HG03558 (cell line): ENCODE data around the gene ALOX5AP.
"Not testable (repeated sequence)": the region's sequence is repeated elsewhere in the genome, so short reads cannot be mapped to it uniquely, and the experiment has no call there.

Experiments used
- ATAC-seq: cut with Tn5 transposase; IDR thresholded peaks from one replicate; pipeline ENCODE4 v1.9.1; 2021; ENCODE audit warnings: moderate number of reproducible peaks; ENCODE audit not compliant: unreplicated experiment; ENCODE audit errors: extremely low read depth

ALOX5AP gene

DNA sequence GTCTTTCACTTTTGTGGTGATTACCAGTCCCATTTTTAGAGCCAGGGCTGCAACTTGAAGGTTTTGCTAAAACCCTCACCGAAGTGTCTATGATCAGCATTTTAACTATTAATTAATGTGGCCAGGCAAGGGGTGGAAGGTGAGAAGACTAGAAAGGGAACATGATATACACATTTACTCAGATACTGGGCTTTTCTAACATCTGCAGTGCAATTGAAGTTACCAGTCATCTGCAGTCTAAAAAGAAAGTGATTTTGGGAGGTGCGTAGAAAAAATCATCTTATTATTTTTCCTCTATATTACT is 481 bp downstream of the ALOX5AP start:
- ATAC-seq, result no peak

DNA sequence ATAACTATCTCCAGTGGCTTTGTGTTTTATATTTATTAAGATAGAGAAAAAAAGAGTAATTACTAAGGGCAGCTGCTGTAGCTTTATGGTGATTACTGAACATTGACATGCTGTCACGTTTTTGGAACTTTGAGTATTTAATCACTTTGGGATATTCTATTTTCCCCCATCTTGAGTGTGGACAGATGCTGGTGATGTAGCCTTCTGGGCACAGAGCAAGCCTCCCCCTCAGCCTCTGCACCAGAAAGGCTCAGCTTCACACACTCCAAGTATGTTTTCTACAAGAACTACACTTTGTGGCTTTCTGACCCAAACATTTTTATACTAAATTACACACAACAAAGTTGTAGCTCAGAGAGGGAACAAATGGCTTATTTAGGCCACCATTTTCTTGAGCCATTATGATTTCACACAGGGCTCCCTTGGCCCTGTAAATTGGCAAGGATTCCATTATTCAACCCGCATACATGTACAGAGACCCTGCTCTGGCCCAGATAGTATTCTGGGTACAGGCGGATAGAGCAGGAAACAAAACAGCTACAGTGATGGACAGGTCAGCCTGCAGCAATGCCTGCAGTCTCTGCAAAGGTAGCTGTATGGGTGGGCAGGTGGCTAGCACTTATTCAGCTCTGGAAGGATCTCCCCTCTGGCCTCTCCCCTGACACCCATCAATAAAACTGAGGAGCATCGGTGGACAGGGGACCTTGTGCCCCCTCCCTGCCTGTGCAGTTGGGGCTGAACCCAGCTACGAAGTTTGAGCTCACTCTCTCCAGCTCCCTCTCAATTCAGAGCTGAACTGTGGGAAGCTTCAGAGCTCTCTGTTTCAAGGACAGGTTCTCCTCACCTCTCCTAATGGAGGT is 1.3 kb downstream of the ALOX5AP start:
- ATAC-seq, result no peak

DNA sequence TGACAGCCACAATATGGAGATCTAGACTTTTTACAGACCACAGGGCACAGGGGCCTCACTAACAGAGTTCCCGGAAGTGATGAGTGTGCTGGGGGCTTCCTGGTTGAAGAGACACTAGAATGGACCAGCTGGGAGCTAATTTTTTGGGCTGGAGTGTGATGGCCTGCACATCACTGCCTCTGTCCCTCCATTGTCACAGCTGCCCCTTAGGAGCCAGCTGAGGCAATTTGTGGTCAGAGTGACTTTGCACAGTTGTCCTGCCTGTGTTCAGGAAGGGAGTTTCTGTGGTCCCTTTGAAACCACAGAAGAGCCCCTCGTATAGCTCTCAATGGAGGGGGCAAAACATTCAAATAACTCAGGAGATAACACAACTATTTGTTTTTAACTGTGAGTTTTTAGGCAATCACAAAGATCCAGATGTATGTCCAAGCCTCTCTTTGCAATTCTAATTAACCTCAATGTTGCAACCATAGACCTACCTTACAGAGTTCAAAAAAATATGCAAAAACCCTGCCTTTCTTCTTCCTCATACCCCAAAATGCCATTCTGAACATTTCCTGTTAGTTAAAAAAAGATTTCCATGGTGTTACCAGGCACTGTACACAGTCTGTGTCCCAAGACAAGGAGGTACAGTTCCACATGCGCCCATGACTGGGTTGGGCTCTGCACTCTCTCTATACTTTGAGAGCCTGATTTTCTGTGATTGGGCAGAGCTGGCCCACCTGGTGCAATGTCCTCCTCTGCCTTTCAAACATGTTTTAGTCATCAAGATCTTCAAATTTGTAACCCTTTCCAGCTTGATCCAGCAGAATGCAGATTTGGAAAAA is 2.4 kb downstream of the ALOX5AP start:
- ATAC-seq, result no peak

DNA sequence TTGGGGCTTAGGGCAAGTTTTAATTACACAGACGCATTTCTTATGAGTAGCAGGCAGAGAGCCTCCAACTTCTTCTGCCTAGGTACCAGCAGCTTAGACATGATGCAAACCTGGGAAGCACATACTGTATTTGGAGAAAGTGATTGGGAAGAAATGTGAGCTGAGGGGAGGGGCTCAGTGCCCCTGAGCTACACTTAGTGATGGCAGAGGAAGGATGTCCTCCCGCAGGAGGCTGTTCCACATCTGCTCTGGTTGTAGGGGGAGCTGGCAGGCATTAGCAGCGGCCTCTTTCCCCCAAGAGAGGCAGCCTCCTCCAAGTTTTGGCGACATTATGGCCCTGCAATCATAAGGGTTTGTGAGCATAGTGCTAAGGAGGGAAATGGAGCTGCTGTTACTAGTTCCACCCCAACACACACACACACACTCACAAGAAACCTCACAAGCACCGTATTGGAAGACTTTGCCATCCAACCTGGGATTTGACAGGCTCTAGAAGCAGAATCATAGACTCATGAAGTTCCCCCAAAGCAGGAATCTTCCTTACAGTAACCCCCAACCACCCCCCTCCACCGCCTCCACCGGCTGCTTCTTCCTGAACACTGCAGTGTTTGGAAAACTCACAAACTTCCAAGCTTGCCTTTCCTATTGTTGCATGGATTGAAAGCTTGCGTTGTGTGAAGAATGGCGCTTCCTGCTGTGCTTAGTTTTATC is 3.3 kb downstream of the ALOX5AP start:
- no peak for ATAC-seq

DNA sequence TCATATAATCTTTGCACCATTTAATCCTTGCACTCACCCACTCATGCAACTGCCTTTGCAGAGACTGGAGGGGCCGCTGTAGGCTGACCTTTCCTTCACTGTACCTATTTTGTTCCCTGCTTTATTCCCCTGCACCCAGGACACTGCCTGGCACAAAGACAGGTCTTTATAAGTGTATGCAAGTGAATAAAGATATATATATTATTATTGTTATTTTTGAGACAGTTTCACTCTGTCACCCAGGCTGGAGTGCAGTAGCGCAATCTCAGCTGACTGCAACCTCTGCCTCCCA is 3.8 kb downstream of the ALOX5AP start:
- no peak for ATAC-seq

DNA sequence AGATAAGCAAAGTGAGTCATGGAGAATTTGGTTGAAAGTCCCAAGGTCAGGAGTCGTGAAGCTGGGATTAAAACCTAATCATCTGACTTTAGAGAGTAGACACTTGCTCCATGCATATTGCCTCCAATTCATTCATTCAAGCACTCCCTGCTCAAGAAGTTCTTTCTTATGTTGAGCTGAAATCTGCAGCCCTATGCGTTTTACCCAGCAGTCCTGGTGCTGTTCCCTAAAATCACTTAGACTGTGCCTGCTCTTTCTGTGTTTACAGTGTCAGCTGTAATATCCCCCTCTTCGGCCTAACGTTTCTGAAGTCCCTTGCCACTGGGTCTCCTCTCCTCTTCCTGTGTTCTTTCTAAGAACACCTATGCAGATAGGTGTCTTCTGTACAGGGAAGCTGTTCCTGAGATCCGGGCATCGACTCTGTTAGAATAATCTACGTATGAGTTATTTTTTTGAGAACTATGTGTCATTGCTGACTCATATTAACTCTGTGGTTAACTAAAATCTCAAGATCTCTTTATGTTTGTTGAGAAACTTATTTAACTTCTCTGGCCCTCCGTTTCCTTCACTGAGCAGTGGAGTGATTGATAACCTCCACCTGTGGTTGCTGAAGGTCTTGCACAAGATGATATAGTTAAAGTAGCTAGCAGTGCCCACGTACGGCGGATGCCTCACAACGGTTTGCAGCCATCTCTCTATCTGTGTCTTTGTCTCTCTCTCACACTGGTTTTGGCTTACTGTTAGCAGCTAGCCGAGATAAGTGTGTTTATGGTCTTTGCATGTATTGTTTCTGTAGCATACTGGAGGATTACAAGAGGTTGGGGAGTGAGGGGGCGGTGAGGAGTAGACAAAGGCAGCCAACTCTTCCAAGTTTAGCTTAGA is 4.7 kb downstream of the ALOX5AP start:
- ATAC-seq, result no peak

DNA sequence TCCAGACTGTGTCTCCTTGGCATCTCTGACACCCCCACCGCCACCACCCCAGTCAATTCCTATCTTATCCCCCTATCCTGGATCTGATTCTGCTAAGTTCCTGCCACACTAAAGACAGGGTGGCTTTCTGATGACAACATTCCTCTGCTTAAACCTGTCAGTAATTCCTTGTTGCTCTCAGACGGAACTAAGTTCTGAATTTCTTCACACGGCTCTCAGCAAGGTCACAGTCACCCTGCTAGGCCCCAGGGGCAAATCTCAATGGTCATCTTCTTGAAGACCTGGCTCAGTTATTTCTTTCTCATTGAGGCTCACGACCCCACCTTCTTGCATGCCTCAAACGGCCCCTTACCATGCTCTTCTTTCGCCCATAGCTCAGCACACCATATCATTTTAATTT is 7.6 kb downstream of the ALOX5AP start:
- no peak for ATAC-seq

DNA sequence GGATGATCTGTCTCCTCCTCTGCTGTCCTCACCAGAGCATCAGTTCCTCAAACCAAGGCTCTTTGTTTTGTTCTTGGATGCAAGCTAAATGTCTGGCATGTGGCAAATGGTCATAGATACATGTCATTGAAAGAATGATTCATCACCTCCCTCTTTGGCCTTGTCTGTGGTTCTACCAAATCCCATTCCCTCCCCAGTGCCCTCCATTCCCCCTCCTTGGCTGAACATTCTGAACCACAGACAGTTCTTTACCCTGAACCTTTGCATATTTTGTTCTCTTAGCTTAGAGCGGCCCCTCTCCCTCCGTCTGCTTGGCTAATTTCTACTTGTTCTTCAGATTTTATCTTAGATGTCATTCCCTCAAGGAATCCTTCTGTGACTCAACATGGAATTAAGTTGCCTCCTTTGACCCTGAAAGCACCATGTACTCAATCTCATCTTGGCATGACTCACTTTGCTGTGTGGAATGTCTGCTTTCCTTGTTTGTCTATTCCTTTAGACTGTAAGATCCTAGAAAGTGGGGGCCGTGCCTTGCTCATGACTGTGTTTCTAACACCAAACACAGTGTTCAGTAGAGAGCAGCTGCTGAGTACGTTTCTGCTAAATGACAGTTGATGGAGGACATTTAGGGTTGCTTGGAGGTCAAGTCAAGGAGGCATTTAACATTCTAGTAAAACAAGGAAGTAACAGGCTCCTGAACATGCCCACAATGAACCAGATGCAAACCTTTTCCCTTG is 8.1 kb downstream of the ALOX5AP start:
- ATAC-seq, result no peak

DNA sequence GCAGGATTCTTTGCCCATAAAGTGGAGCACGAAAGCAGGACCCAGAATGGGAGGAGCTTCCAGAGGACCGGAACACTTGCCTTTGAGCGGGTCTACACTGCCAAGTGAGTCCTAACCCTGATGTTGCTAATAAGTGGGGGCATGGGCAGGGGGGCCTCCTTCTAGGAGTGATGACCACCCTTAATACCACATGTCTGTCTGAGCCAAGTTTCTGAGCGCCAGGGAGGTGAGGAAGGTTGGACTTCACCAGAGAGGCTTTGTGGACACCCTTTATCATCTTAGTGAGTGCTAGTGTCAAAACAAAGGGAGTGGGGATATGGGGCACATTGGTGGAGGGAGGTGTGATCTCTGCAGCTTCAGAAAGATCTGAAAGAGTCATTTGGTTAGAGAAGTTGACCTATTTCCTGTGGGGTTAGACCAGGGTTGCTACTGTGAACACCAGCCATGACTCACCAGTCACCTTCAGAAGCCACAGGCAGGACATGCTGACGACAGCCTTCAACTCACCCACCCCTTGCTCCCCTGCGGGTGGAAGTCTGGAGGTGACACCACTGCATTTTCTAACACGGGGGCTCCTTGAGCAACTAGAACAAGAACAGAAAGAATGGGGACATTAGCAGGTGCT is 8.8 kb downstream of the ALOX5AP start:
- peak; percentile 87 for ATAC-seq

DNA sequence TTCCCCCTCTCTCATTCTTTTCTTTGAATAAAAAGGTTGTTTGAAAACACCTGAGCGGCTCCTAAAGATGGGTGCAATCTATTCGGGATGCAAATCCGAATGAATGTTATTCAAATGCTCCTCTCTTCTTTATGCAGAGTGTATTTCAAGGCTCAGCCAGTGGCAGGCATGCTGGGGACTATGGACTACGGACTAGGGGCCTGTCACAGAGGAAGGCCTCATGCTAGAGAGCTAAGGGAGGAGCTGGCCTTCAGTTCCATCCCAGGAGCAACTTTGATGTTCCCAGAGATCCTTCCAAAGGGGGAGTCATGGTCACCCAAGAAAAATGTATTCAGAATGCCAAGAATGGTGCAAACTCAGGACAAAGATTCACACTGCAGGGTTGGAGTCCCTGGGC is 9.3 kb downstream of the ALOX5AP start:
- no peak for ATAC-seq

DNA sequence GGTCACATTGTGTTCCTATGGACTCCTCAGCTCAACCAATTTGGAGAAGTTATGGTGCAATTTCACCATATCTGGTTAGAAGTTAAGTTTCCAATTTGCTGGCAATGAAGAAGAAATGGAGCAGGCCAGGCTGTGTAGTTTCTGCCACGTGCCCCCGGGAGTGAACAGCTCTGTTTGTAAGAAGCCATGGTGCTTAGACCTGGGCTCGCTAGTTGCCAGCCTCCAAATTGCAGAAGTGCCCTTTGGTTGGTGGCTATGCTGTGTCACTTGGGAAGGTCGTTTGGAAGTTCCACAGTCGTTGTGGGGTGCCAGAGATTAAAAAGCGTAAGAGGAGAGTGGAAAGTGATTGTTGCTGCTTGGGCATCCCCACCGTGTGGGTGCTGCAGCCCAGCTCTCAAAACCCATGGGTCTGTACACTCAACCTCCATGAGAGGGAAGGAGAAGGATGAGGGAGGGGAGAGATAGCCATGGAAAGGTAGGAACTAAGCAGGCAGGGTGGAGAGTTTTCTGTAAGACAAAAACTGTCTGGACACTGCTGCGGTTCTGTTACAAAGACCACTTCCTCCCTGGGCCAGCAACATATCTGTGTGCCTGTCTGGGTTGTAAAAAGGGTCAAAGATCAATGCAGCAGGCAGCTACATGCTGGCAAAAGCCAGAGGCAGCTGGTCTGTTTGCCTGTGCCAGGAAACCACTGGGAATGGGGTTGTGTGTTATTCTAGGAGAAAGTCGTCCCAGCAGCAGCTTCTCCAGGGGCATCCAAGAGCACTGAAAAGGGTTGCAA is 10.8 kb downstream of the ALOX5AP start:
- no peak for ATAC-seq

DNA sequence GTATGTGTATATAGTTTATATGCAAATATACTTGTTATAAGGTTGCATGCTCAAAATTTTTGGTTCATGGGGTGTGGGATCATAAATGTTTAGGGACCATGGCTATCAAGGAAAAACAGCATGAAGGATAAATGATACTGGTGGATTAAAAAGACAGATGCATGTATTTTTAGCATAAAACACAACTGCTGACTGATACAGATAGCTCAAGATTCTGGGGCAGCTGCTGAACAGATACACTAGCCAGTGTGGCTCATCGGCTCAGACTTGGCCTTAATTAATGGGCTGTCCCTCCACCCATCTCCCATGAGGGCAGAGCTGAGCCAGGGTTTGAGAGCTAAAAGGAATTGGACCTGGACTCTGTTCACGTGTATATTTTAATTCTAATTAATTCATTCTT is 11.4 kb downstream of the ALOX5AP start:
- no peak for ATAC-seq

DNA sequence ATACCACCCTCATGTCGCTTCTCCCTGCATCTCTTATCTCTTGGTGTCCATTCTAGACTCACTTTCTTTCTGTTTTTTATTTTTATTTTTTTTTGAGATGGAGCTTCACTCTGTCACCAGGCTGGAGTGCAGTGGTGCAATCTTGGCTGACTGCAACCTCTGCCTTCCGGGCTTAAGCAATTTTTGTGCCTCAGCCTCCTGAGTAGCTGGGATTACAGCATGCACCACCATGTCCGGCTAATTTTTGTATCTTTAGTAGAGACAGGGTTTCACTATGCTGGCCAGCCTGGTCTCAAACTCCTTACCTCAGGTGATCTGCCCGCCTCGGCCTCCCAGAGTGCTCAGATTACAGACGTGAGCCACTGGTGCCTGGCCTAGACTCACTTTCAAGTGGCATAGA is 12.5 kb downstream of the ALOX5AP start:
- ATAC-seq, result not testable (repeated sequence)

DNA sequence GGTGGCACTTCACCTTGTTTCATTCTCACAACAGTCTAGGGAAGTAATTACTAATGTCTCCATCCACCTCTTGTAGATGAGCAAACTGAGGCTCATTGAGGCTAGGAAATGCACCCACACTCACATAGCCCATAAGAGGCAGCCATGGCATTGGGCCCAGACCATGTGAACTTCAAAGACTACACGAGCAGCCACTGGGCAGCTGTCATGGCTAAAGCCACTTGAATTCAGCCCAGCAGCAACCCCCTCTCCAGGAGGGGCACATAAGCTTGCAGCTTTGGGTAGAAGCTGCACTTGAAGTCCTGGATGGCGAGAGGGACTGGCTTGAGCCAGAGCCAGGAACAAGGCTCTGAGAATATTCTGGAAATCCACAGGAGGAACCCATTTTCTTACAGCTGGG is 13.4 kb downstream of the ALOX5AP start:
- no peak for ATAC-seq

DNA sequence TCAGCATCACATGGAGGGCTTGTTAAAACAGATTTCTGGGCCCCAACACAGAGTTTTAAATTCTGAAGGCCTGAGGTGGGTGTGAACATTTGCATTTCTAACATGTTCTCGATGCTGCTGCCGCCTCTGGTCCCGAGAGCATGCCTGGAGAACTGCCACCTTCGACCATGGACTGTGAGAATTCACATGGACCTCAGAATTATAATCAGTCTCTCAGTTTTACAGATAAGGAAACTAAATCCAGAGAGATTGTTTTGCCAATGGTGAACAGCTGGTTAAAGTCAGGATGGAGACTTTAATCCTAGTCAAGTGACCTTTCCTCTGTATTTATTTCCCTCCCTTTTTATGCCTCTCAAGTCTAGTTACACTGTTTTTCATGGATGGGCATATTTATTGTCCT is 14.7 kb downstream of the ALOX5AP start:
- no peak for ATAC-seq

DNA sequence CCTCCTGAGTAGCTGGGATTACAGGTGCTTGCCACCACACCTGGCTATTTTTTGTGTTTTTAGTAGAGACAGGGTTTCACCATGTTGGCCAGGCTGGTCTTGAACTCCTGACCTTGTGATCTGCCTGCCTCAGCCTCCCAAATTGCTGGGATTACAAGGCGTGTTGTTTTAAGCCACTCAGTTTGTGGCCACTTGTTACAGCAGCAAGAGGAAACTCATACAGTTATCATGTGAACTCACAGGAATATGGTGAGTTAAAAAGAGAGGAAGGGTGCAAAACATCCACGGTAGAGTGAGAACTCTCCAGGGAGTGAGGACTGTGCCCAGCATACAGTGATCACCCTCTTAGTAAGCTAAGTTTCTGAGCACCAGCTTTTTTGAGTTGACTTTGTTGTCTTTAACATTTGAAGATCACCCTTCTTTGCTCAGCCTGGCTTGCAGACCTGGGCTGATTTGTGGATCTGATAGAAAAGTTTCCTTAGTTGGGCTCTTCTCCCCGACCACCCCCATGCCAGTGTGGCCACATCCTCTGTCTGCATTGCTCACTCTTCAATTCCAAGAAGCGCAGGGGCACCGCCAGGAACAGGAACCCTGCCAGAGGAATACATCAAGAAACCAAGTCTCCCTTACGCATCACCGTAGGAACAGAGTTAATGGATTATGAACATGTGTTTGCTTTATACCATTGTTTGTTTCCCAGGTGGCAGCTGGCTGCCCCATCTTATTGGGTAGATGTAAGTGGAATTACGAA is 16.0 kb downstream of the ALOX5AP start:
- no peak for ATAC-seq

DNA sequence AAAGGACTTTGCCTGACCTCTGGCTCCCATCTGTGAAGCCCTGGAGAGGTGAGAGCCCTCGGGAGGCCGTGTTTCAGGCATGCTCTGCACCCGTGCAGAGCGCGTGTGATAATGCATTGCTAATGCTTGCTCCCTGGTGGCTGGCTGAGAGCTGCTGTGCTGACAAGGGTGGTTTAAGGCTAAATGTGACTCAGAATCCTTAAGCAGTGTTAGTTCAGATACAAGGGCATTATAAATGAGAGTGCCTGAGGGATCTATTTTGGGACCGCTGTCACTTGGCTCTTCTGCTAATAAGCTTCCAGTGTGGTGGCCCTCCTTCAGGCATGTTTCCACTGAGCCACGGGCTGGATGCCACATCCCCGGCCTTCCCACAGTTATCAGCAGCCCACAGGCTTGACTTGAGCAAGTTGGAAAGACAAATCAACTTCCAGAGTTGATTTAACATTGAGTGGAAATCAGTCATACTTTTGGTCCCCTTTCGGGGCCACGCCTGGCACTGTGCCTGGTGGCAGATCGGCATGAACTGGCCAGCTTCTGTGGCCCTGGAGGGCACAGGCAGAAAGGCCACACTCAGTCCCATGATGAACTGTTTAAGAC is 17.0 kb downstream of the ALOX5AP start:
- ATAC-seq, result no peak
